Gastrocnemius medialis (tissue), 4 donors: ENCODE results near the gene IGFBP4.

Source experiments
- CTCF ChIP-seq, 5 experiments: fragments of 450-650 bp in 3 of 5; fragments of 200-600 bp in 2 of 5; sonication (generic) in 2 of 5; IDR thresholded peaks in 4 of 5; conservative IDR thresholded peaks in 1 of 5; 1 replicate in 4 of 5; 2 replicates in 1 of 5; pipeline ENCODE4 v1.5.1; 2016 to 2019; ENCODE audit warnings: antibody characterized with exemption in 5 of 5, mild to moderate bottlenecking in 3 of 5, moderate library complexity in 3 of 5
- POLR2A ChIP-seq, 2 donors: fragments of 450-650 bp; IDR thresholded peaks; one replicate each; pipeline ENCODE4 v1.6.1; 2017; ENCODE audit warnings: antibody characterized with exemption in 2 of 2, mild to moderate bottlenecking in 2 of 2, moderate library complexity in 2 of 2

- peak in 4 of 5 experiments; percentile 18 to 52 (median 29) for TF ChIP-seq CTCF (IDR thresholded peaks at IDR 0.05 in 4 of 5, conservative IDR thresholded peaks at IDR 0.05 in 1 of 5)
- TF ChIP-seq POLR2A (IDR thresholded peaks at IDR 0.05) = no peak
Measured at GRCh38 chr17:40450175-40450574, 6.9 kb downstream of the IGFBP4 start.
